GM19035 (cell line): ENCODE measurements around the gene CCDC87.
"Not testable (repeated sequence)": the region's sequence is repeated elsewhere in the genome, so short reads cannot be mapped to it uniquely, and the experiment has no call there.

Source experiments
- ATAC-seq: cut with Tn5 transposase; IDR thresholded peaks from one replicate; pipeline ENCODE4 v1.9.1; 2021; ENCODE audit not compliant: unreplicated experiment

The CCDC87 gene

GRCh38 chr11:66559142-66559865 lies 33.6 kb downstream of the CCDC87 start:
- no peak for ATAC-seq

GRCh38 chr11:66557733-66558326 lies 35.0 kb downstream of the CCDC87 start:
- ATAC-seq: no peak

GRCh38 chr11:66556086-66556485 lies 36.8 kb downstream of the CCDC87 start:
- no peak for ATAC-seq

GRCh38 chr11:66555416-66555815 lies 37.4 kb downstream of the CCDC87 start:
- ATAC-seq: no peak

- ATAC-seq: no peak
These were observed 38.3 kb downstream of the CCDC87 start for GRCh38 chr11:66554602-66555001.

GRCh38 chr11:66550887-66551286 lies 42.0 kb downstream of the CCDC87 start:
- no peak for ATAC-seq

- ATAC-seq: no peak
These were observed 43.2 kb downstream of the CCDC87 start for GRCh38 chr11:66549696-66550095.

- ATAC-seq: no peak
These were observed 43.9 kb downstream of the CCDC87 start for GRCh38 chr11:66548774-66549630.

- no peak for ATAC-seq
These were observed 44.8 kb downstream of the CCDC87 start for GRCh38 chr11:66548041-66548440.

- no peak for ATAC-seq
These were observed 45.2 kb downstream of the CCDC87 start for GRCh38 chr11:66547662-66548009.

GRCh38 chr11:66546966-66547661 lies 45.7 kb downstream of the CCDC87 start:
- no peak for ATAC-seq

- no peak for ATAC-seq
These were observed 46.4 kb downstream of the CCDC87 start, which contains the start of gene ACTN3 for GRCh38 chr11:66546368-66546965. Gene ACTN3, plus strand, starts transcription at chr11:66546903. Its CDS starts 35 bp downstream, at chr11:66546938.

- peak; percentile 87 for ATAC-seq
These were observed 47.0 kb downstream of the CCDC87 start, which contains the start of gene ZDHHC24 for GRCh38 chr11:66545701-66546367. Gene ZDHHC24, minus strand, starts transcription at chr11:66546048. Its CDS starts 45 bp downstream, at chr11:66546003.

- ATAC-seq: not testable (repeated sequence)
These were observed 47.9 kb downstream of the CCDC87 start for GRCh38 chr11:66544952-66545351.

GRCh38 chr11:66543263-66544107 lies 49.4 kb downstream of the CCDC87 start:
- ATAC-seq: no peak

- ATAC-seq: no peak
These were observed 50.5 kb downstream of the CCDC87 start for GRCh38 chr11:66542362-66542761.

- ATAC-seq: no peak
These were observed 51.0 kb downstream of the CCDC87 start for GRCh38 chr11:66541892-66542291.

GRCh38 chr11:66540598-66540997 lies 52.3 kb downstream of the CCDC87 start:
- ATAC-seq: not testable (repeated sequence)
